AG04449 (cell line): ENCODE measurements around the gene ARSI.

Experiments used
- CTCF ChIA-PET: fragments of 350-600 bp; formaldehyde crosslinking; extraction: SDS; loops from one replicate; lab custom pipeline; 2021; ENCODE audit warnings: antibody characterized with exemption; lab: Yijun Ruan, JAX
- POLR2A ChIA-PET: fragments of 400-600, 350-600 bp; formaldehyde crosslinking; extraction: SDS; loops from one replicate; lab custom pipeline; 2020; ENCODE audit warnings: antibody characterized with exemption, inconsistent platforms; lab: Yijun Ruan, JAX
- DNase-seq: peaks from one replicate; pipeline ENCODE4 v3.0.0-alpha.2; 2010; ENCODE audit warnings: low read depth, low spot score
- H3K4me3 ChIP-seq: 2 replicates; pipeline ENCODE4 v1.5.1; 2011; ENCODE audit warnings: low read depth, mild to moderate bottlenecking, control low read depth, low read length
- TF ChIP-seq, protein P1 (sequence below): IDR thresholded peaks from one replicate; pipeline ENCODE4 v1.5.1; 2011; ENCODE audit warnings: mild to moderate bottlenecking, moderate library complexity, low read length, control low read depth, inconsistent platforms; ENCODE audit not compliant: insufficient read depth; ENCODE audit errors: missing control alignments

The ARSI gene

DNA sequence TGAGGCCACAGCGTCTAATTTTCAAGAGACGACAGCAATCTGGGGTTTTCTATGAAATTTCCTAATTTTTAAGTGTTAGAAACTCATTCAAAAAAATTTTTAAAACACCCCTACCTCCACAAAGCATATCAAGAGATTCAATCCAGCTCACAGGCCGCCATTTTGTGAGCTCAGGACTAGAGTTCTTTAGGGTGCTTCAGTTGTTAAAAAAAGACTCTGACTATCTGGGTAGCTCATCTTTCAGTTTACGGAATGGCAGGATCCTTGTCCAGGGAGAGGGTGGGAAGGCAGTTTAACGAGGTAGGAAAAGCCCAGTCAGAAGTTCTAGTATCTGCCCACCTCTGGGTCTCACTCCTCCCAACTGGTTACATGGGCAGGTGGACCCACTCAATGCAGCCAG is 56.3 kb downstream of the ARSI start:
- ChIA-PET POLR2A (no interaction called here), CTCF (interaction anchor here (1.1 to 1.6 kb wide), 3 partner anchors 29 to 104 kb away, joined by 3 to 4 read pairs (median 3); no protein-coding TSS in a partner anchor)
- DNase-seq, result no peak
- no peak overlapping the region for H3K4me3 ChIP-seq
- TF ChIP-seq, protein P1, sequence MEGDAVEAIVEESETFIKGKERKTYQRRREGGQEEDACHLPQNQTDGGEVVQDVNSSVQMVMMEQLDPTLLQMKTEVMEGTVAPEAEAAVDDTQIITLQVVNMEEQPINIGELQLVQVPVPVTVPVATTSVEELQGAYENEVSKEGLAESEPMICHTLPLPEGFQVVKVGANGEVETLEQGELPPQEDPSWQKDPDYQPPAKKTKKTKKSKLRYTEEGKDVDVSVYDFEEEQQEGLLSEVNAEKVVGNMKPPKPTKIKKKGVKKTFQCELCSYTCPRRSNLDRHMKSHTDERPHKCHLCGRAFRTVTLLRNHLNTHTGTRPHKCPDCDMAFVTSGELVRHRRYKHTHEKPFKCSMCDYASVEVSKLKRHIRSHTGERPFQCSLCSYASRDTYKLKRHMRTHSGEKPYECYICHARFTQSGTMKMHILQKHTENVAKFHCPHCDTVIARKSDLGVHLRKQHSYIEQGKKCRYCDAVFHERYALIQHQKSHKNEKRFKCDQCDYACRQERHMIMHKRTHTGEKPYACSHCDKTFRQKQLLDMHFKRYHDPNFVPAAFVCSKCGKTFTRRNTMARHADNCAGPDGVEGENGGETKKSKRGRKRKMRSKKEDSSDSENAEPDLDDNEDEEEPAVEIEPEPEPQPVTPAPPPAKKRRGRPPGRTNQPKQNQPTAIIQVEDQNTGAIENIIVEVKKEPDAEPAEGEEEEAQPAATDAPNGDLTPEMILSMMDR, result no peak
